ENCODE data around the gene WNT2.
"Not testable (repeated sequence)": the region's sequence is repeated elsewhere in the genome, so short reads cannot be mapped to it uniquely, and the experiment has no call there.

WNT2 gene

GRCh38 chr7:117251687-117252086, 71.2 kb downstream of the WNT2 start:
- no peak for DNase-seq

GRCh38 chr7:117250801-117251200, 72.1 kb downstream of the WNT2 start:
- no peak for DNase-seq

GRCh38 chr7:117250245-117250644, 72.6 kb downstream of the WNT2 start:
- no peak for DNase-seq

GRCh38 chr7:117249696-117250095, 73.2 kb downstream of the WNT2 start:
- no peak for DNase-seq

GRCh38 chr7:117248829-117249228, 74.0 kb downstream of the WNT2 start:
- no peak for DNase-seq

GRCh38 chr7:117247809-117248208, 75.0 kb downstream of the WNT2 start:
- DNase-seq, result no peak

- DNase-seq, result not testable (repeated sequence)
Measured at GRCh38 chr7:117245703-117246102, 77.2 kb downstream of the WNT2 start.

- DNase-seq, result no peak
Measured at GRCh38 chr7:117243390-117243789, 79.5 kb downstream of the WNT2 start.

GRCh38 chr7:117241088-117241487, 81.8 kb downstream of the WNT2 start:
- DNase-seq, result no peak

GRCh38 chr7:117238937-117239336, 83.9 kb downstream of the WNT2 start:
- DNase-seq, result no peak

- no peak for DNase-seq
Measured at GRCh38 chr7:117238472-117238871, 84.4 kb downstream of the WNT2 start.

- DNase-seq, result no peak
Measured at GRCh38 chr7:117237646-117238045, 85.2 kb downstream of the WNT2 start.

GRCh38 chr7:117231047-117231359, 91.9 kb downstream of the WNT2 start:
- DNase-seq, result no peak

- no peak for DNase-seq
Measured at GRCh38 chr7:117230276-117231046, 92.4 kb downstream of the WNT2 start.

- no peak for DNase-seq
Measured at GRCh38 chr7:117229350-117229749, 93.5 kb downstream of the WNT2 start.

GRCh38 chr7:117227091-117227490, 95.8 kb downstream of the WNT2 start:
- no peak for DNase-seq

GRCh38 chr7:117225536-117225935, 97.3 kb downstream of the WNT2 start:
- DNase-seq, result no peak

Data from stimulated activated CD4-positive, alpha-beta T cell treated with anti-CD3 and anti-CD28 coated beads, Interleukin-4, amount 100 ng/mL, for 1 hour (primary cell).